DND-41 (cell line): ENCODE data around the gene DOK6.

Experiments used
- ATAC-seq: fragments of 200-7000 bp; cut with Tn5 transposase; 3 replicates; pipeline ENCODE4 v1.9.1; 2021; ENCODE audit warnings: low read depth; ENCODE audit not compliant: insufficient read depth
- DNase-seq: peaks from one replicate; pipeline ENCODE4 v3.0.0-alpha.2; 2020
- H2AFZ ChIP-seq: 2 replicates; pipeline ENCODE4 v1.6.0; 2012; ENCODE audit warnings: low read depth, low read length
- H3K27ac ChIP-seq: 2 replicates; pipeline ENCODE4 v1.5.1; 2012; ENCODE audit warnings: low read length, inconsistent platforms
- H3K27me3 ChIP-seq: fragments of 200-600 bp; sonication (generic); 2 replicates; pipeline ENCODE4 v1.6.0; 2012; ENCODE audit warnings: low read length, mild to moderate bottlenecking, inconsistent platforms; ENCODE audit not compliant: insufficient read depth, poor library complexity
- H3K36me3 ChIP-seq: 2 replicates; pipeline ENCODE4 v1.5.1; 2012; ENCODE audit warnings: low read length, inconsistent platforms; ENCODE audit not compliant: insufficient read depth
- H3K4me1 ChIP-seq: 2 replicates; pipeline ENCODE4 v1.5.1; 2012; ENCODE audit warnings: mild to moderate bottlenecking, low read length; ENCODE audit not compliant: insufficient read depth
- H3K4me2 ChIP-seq: 2 replicates; pipeline ENCODE4 v1.6.0; 2012; ENCODE audit warnings: mild to moderate bottlenecking, moderate library complexity, low read length, inconsistent platforms; ENCODE audit not compliant: insufficient read depth
- H3K4me3 ChIP-seq, 2 experiments: fragments of 200-600 bp in 1 of 2; shearing (Covaris generic) in 1 of 2; 2 replicates each; pipeline ENCODE4 v1.5.1; 2012 to 2016; ENCODE audit warnings: inconsistent platforms in 2 of 2, low read length in 2 of 2, mild to moderate bottlenecking in 2 of 2, low read depth in 1 of 2, moderate library complexity in 1 of 2
- H3K79me2 ChIP-seq: 2 replicates; pipeline ENCODE4 v1.6.0; 2012; ENCODE audit warnings: low read length, inconsistent platforms; ENCODE audit not compliant: insufficient read depth
- H3K9ac ChIP-seq: 2 replicates; pipeline ENCODE4 v1.6.0; 2012; ENCODE audit warnings: low read depth, mild to moderate bottlenecking, inconsistent platforms, low read length, moderate library complexity
- H3K9me3 ChIP-seq: 2 replicates; pipeline ENCODE4 v1.5.1; 2012; ENCODE audit warnings: low read length, moderate library complexity, mild to moderate bottlenecking, inconsistent platforms; ENCODE audit not compliant: insufficient read depth, severe bottlenecking
- H4K20me1 ChIP-seq: 2 replicates; pipeline ENCODE4 v1.6.0; 2012; ENCODE audit warnings: low read length; ENCODE audit not compliant: insufficient read depth
- EZH2 ChIP-seq: IDR thresholded peaks from 3 replicates; pipeline ENCODE4 v1.6.1; 2012; ENCODE audit warnings: borderline replicate concordance, low read depth, mild to moderate bottlenecking, moderate library complexity, low read length, inconsistent platforms; ENCODE audit not compliant: severe bottlenecking
- TF ChIP-seq, protein P1 (sequence below): IDR thresholded peaks from 2 replicates; pipeline ENCODE4 v1.5.1; 2012; ENCODE audit warnings: borderline replicate concordance, low read length, moderate library complexity, mild to moderate bottlenecking; ENCODE audit not compliant: poor library complexity, severe bottlenecking; ENCODE audit errors: extremely low read depth

The DOK6 gene

DNA sequence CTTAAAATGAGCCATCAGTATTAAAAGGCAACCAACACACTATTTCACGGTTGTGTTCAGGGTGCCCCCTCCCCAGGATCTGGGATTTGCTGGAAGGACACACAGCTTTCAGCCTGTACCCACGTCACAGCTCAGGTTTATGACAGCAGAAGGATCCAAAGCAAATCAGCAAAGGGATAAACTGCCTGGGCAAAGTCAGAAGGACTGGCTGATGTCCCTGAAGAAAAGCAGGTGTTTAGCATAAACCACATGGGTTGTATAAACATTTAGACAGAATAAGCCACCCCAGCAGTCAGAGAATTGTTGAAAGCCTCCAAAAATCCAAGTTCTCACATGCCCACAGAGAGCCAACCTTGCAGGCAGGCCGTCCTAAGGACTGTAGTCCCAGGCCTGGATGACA is 483.1 kb downstream of the DOK6 start:
- H3K4me3 ChIP-seq = no peak overlapping the region
- no peaks in the 10 kb centered on the region for H3K4me1 ChIP-seq
- no peak for ATAC-seq
- no peaks in the 10 kb centered on the region for H3K36me3 ChIP-seq
- TF ChIP-seq, protein P1, sequence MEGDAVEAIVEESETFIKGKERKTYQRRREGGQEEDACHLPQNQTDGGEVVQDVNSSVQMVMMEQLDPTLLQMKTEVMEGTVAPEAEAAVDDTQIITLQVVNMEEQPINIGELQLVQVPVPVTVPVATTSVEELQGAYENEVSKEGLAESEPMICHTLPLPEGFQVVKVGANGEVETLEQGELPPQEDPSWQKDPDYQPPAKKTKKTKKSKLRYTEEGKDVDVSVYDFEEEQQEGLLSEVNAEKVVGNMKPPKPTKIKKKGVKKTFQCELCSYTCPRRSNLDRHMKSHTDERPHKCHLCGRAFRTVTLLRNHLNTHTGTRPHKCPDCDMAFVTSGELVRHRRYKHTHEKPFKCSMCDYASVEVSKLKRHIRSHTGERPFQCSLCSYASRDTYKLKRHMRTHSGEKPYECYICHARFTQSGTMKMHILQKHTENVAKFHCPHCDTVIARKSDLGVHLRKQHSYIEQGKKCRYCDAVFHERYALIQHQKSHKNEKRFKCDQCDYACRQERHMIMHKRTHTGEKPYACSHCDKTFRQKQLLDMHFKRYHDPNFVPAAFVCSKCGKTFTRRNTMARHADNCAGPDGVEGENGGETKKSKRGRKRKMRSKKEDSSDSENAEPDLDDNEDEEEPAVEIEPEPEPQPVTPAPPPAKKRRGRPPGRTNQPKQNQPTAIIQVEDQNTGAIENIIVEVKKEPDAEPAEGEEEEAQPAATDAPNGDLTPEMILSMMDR = no peak
- TF ChIP-seq EZH2 = no peak
- no peak overlapping the region for H3K9ac ChIP-seq
- no peak overlapping the region for H2AFZ ChIP-seq
- no peak overlapping the region for H3K27ac ChIP-seq
- H3K27me3 ChIP-seq = no peaks in the 10 kb centered on the region
- H4K20me1 ChIP-seq = no peaks in the 10 kb centered on the region
- no peak overlapping the region for H3K4me2 ChIP-seq
- no peak for DNase-seq
- H3K79me2 ChIP-seq = no peaks in the 10 kb centered on the region
- H3K9me3 ChIP-seq = no peaks in the 10 kb centered on the region

DNA sequence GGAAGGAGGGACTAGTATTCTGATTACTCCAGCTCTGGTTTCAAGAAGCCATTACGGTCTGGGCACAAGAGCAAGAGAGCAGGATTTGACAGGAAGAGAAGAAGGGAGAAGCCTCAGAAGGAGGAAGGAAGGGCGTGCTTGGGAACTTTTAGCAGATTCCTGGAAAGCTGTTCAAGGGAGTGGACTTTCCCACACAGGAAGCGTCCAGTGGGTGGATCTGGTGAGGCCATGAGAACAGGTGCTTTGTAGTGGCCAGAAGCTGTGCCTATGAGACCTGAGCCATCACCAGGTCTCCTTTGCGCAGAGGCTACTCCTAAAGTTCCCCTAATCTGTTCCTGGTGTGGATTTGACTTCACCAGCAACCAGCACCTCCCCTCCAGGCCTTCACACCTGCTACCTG is 484.7 kb downstream of the DOK6 start:
- no peak overlapping the region for H2AFZ ChIP-seq
- H3K4me1 ChIP-seq = no peaks in the 10 kb centered on the region
- H4K20me1 ChIP-seq = no peaks in the 10 kb centered on the region
- TF ChIP-seq, protein P1 = no peak
- TF ChIP-seq EZH2 = no peak
- ATAC-seq (no peak), DNase-seq (no peak)
- no peaks in the 10 kb centered on the region for H3K27me3 ChIP-seq
- no peaks in the 10 kb centered on the region for H3K36me3 ChIP-seq
- no peak overlapping the region for H3K9ac ChIP-seq
- H3K27ac ChIP-seq = no peak overlapping the region
- H3K9me3 ChIP-seq = no peaks in the 10 kb centered on the region
- H3K79me2 ChIP-seq = no peaks in the 10 kb centered on the region
- no peak overlapping the region for H3K4me2 ChIP-seq
- H3K4me3 ChIP-seq = no peak overlapping the region

DNA sequence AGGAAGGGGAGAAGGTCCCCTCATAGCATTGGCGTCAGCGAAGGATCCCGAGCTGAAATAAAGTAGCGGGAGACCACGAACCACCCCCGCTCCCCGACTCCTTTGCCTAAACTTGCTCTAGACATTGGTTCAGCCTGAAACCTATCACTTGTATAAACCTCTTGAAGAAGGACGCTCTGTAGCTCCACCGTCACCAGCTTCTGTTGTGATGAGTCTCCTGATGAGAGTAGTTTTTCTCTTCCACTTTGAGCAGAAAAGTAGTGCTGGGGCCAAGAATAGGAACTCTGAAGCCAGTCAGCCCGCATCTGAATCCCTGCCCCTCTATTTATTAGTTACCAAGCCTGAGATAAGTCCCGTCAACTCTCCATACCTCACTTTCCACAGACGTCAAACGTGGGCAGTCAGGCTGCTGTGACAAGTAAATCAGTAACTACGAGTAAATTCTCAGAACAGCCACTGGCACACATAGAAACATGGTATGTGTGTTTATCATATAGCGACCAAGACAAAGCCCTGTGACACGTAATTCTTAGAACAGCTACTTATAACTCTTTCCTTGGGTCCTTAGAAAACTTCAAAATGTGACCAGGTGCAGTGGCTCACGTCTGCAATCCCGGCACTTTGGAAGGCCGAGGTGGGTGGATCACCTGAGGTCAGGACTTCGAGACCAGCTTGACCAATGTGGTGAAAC is 485.3 kb downstream of the DOK6 start:
- ATAC-seq (no peak), DNase-seq (no peak)
- Histone ChIP-seq H3K9me3 (no peaks in the 10 kb centered on the region), H3K4me3 (no peak overlapping the region), H4K20me1 (no peaks in the 10 kb centered on the region), H3K9ac (no peak overlapping the region), H3K27me3 (no peaks in the 10 kb centered on the region), H3K36me3 (no peaks in the 10 kb centered on the region), H3K79me2 (no peaks in the 10 kb centered on the region), H3K4me1 (no peaks in the 10 kb centered on the region), H3K4me2 (no peak overlapping the region), H2AFZ (no peak overlapping the region), H3K27ac (no peak overlapping the region)
- TF ChIP-seq EZH2 = no peak
- TF ChIP-seq, protein P1 = no peak
